H9 (cell line): ENCODE results near the gene OR2K2. TPM values are rescaled to one million over a fixed set of nuclear protein-coding genes. Genes with fewer than 3 reads are reported as not detected.
A peak's percentile ranks its signal among the peaks of the same experiment; 100 is the strongest.
"Not testable (repeated sequence)": the region's sequence is repeated elsewhere in the genome, so short reads cannot be mapped to it uniquely, and the experiment has no call there.

Source experiments
- DNase-seq: peaks from one replicate; pipeline ENCODE4 v3.0.0-alpha.2; 2017
- H2AFZ ChIP-seq: one replicate; pipeline ENCODE4 v1.6.1; 2013; ENCODE audit warnings: mild to moderate bottlenecking, low read length, control low read depth, moderate library complexity
- H2AK5ac ChIP-seq: 2 replicates; pipeline ENCODE4 v1.6.1; 2013; ENCODE audit warnings: low read length, control low read depth, mixed read lengths; ENCODE audit not compliant: insufficient read length
- H2BK120ac ChIP-seq: one replicate; pipeline ENCODE4 v1.6.1; 2013; ENCODE audit warnings: low read depth, mild to moderate bottlenecking, low read length, control low read depth, inconsistent platforms; ENCODE audit not compliant: poor library complexity, severe bottlenecking
- H2BK12ac ChIP-seq: 2 replicates; pipeline ENCODE4 v1.6.1; 2013; ENCODE audit warnings: low read length, control low read depth, mixed read lengths, low read depth; ENCODE audit not compliant: insufficient read length
- H2BK15ac ChIP-seq: 2 replicates; pipeline ENCODE4 v1.6.1; 2013; ENCODE audit warnings: low read depth, low read length, control low read depth
- H2BK20ac ChIP-seq: one replicate; pipeline ENCODE4 v1.6.1; 2013; ENCODE audit warnings: low read depth, mild to moderate bottlenecking, low read length, control low read depth, inconsistent platforms; ENCODE audit not compliant: poor library complexity, severe bottlenecking
- H2BK5ac ChIP-seq: 2 replicates; pipeline ENCODE4 v1.6.1; 2013; ENCODE audit warnings: low read length, control low read depth, mixed read lengths; ENCODE audit not compliant: insufficient read length
- H3K14ac ChIP-seq: 2 replicates; pipeline ENCODE4 v1.6.1; 2013; ENCODE audit warnings: low read length, control low read depth; ENCODE audit not compliant: insufficient read depth
- H3K18ac ChIP-seq: 2 replicates; pipeline ENCODE4 v1.6.1; 2013; ENCODE audit warnings: low read depth, mild to moderate bottlenecking, mixed read lengths, low read length, control low read depth; ENCODE audit not compliant: insufficient read length
- H3K23ac ChIP-seq: 2 replicates; pipeline ENCODE4 v1.6.1; 2013; ENCODE audit warnings: low read length, control low read depth, mixed read lengths, low read depth; ENCODE audit not compliant: insufficient read length
- H3K23me2 ChIP-seq: 2 replicates; pipeline ENCODE4 v1.6.1; 2013; ENCODE audit warnings: low read depth, mild to moderate bottlenecking, mixed read lengths, low read length, control low read depth; ENCODE audit not compliant: insufficient read length, poor library complexity, severe bottlenecking
- H3K27ac ChIP-seq: 2 replicates; pipeline ENCODE4 v1.5.1; 2013; ENCODE audit warnings: low read length, control low read depth, mixed read lengths, low read depth; ENCODE audit not compliant: insufficient read length
- H3K27me3 ChIP-seq: 2 replicates; pipeline ENCODE4 v1.6.1; 2013; ENCODE audit warnings: low read length, control low read depth, inconsistent platforms; ENCODE audit not compliant: insufficient read depth
- H3K4ac ChIP-seq: 2 replicates; pipeline ENCODE4 v1.6.1; 2013; ENCODE audit warnings: low read depth, mild to moderate bottlenecking, control low read depth, inconsistent platforms, low read length, moderate library complexity
- H3K4me1 ChIP-seq: 2 replicates; pipeline ENCODE4 v1.6.1; 2013; ENCODE audit warnings: low read length, control low read depth, inconsistent platforms; ENCODE audit not compliant: insufficient read depth
- H3K4me2 ChIP-seq: 2 replicates; pipeline ENCODE4 v1.6.1; 2013; ENCODE audit warnings: low read length, control low read depth, mixed read lengths; ENCODE audit not compliant: insufficient read length, insufficient read depth
- H3K56ac ChIP-seq: 2 replicates; pipeline ENCODE4 v1.6.1; 2013; ENCODE audit warnings: low read depth, mild to moderate bottlenecking, mixed read lengths, low read length, control low read depth; ENCODE audit not compliant: insufficient read length
- H3K79me1 ChIP-seq: 2 replicates; pipeline ENCODE4 v1.6.1; 2013; ENCODE audit warnings: low read depth, mild to moderate bottlenecking, moderate library complexity, low read length, control low read depth, inconsistent platforms; ENCODE audit not compliant: insufficient read depth, poor library complexity, severe bottlenecking
- H3K79me2 ChIP-seq: 2 replicates; pipeline ENCODE4 v1.6.1; 2013; ENCODE audit warnings: low read length, control low read depth, inconsistent platforms; ENCODE audit not compliant: insufficient read depth
- H3K9ac ChIP-seq: 2 replicates; pipeline ENCODE4 v1.6.1; 2013; ENCODE audit warnings: low read length, control low read depth, mixed read lengths; ENCODE audit not compliant: insufficient read length; ENCODE audit errors: extremely low read depth
- H3K9me3 ChIP-seq: one replicate; pipeline ENCODE4 v1.6.1; 2013; ENCODE audit warnings: low read depth, low read length, inconsistent platforms; ENCODE audit not compliant: control insufficient read depth
- H3T11ph ChIP-seq: one replicate; pipeline ENCODE4 v1.6.1; 2013; ENCODE audit warnings: mild to moderate bottlenecking, low read length, control low read depth, inconsistent platforms
- H4K20me1 ChIP-seq: one replicate; pipeline ENCODE4 v1.6.1; 2013; ENCODE audit not compliant: control insufficient read depth, insufficient read length, insufficient read depth
- H4K5ac ChIP-seq: 2 replicates; pipeline ENCODE4 v1.6.1; 2013; ENCODE audit warnings: low read depth, mild to moderate bottlenecking, mixed read lengths, low read length, control low read depth; ENCODE audit not compliant: insufficient read length
- H4K8ac ChIP-seq: replicated peaks from 2 replicates; pipeline ENCODE4 v1.6.1; 2013; ENCODE audit warnings: low read length, control low read depth, mixed read lengths, low read depth; ENCODE audit not compliant: insufficient read length
- H4K91ac ChIP-seq: 2 replicates; pipeline ENCODE4 v1.6.1; 2013; ENCODE audit warnings: low read depth, mild to moderate bottlenecking, moderate library complexity, mixed read lengths, low read length, control low read depth; ENCODE audit not compliant: insufficient read length
- H3K27ac Mint-ChIP-seq, 3 experiments: 2 replicates in 2 of 3; 3 replicates in 1 of 3; pipeline ENCODE4 v1.8.0; 2020 to 2021; ENCODE audit warnings: mixed read lengths in 3 of 3, mild to moderate bottlenecking in 1 of 3, moderate library complexity in 1 of 3
- H3K27me3 Mint-ChIP-seq: 2 replicates; pipeline ENCODE4 v1.8.0; 2021; ENCODE audit warnings: low read depth, mild to moderate bottlenecking, moderate library complexity, mixed read lengths
- H3K36me3 Mint-ChIP-seq, 3 experiments: 2 replicates in 2 of 3; 3 replicates in 1 of 3; pipeline ENCODE4 v1.8.0; 2020 to 2021; ENCODE audit warnings: low read depth in 3 of 3, mixed read lengths in 3 of 3; ENCODE audit not compliant: insufficient read depth in 1 of 3
- H3K4me1 Mint-ChIP-seq, 2 experiments: 2 replicates each; pipeline ENCODE4 v1.8.0; 2020; ENCODE audit warnings: mixed read lengths in 2 of 2
- H3K4me3 Mint-ChIP-seq, 2 experiments: 2 replicates in 1 of 2; 3 replicates in 1 of 2; pipeline ENCODE4 v1.8.0; 2020 to 2021; ENCODE audit warnings: mild to moderate bottlenecking in 2 of 2, mixed read lengths in 2 of 2, moderate library complexity in 1 of 2
- H3K9me3 Mint-ChIP-seq, 2 experiments: 2 replicates in 1 of 2; 3 replicates in 1 of 2; pipeline ENCODE4 v1.8.0; 2020; ENCODE audit warnings: mild to moderate bottlenecking in 2 of 2, mixed read lengths in 2 of 2, moderate library complexity in 1 of 2
- WGBS: extraction: QIAGEN DNeasy Blood & Tissue Kit; methylation state at CpG from one replicate; pipeline ENCODE4 v1.1.7; 2013; ENCODE audit warnings: missing lambda C conversion rate, low lambda C conversion rate, mixed read lengths; ENCODE audit not compliant: insufficient read length; ENCODE audit errors: extremely low coverage; 5-methylcytosine and 5-hydroxymethylcytosine counted together
- total RNA-seq: library from RNA; stranded (reverse); gene quantifications from 2 replicates; pipeline ENCODE4 v1.2.1, GENCODE V29; 2021
- TF ChIP-seq, protein P1 (sequence below): fragments of 200-600 bp; sonication (generic); conservative IDR thresholded peaks from 3 replicates; pipeline ENCODE4 v1.8.0; 2021; ENCODE audit warnings: antibody characterized with exemption, mild to moderate bottlenecking

OR2K2 gene
- total RNA-seq, 1 experiment from 2014 or later, result not detected

DNA sequence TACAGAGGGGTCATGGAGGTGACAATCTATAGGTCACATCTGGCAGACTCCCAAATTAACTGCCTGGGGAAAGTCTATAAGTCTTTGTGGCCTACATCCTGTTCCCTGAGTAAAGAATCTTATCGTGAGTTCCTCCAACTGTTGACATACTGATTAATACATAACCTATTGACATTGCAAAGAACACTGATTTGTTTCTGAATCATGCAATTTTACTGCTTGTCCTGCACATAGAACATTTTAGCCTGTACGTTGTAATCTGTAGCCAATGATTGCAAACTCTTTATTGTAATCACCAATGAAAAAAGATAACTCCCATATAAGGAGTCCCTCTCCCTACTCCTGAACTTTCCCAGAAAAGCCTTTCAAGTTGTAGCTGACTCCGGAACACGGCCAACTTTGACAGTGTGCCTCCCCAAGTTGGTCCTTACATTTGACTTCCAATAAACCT, 18.8 kb upstream of the OR2K2 start:
- Histone ChIP-seq H2AFZ (no peak overlapping the region), H3K14ac (no peak overlapping the region), H3K23ac (no peak overlapping the region), H3K9ac (no peak overlapping the region), H4K20me1 (no peaks in the 10 kb centered on the region), H3K4me1 (no peaks in the 10 kb centered on the region), H4K8ac (no peak overlapping the region), H3K4ac (no peak overlapping the region), H4K91ac (no peak overlapping the region), H3K56ac (no peak overlapping the region), H3K18ac (no peak overlapping the region), H2BK15ac (no peak overlapping the region), H3K4me2 (no peak overlapping the region), H3K27ac (no peak overlapping the region), H2BK120ac (no peak overlapping the region), H2BK5ac (no peak overlapping the region), H3K79me1 (no peaks in the 10 kb centered on the region), H3K9me3 (no peaks in the 10 kb centered on the region), H3K27me3 (no peaks in the 10 kb centered on the region), H3T11ph (no peak overlapping the region), H3K23me2 (no peaks in the 10 kb centered on the region), H2BK12ac (no peak overlapping the region), H3K79me2 (no peaks in the 10 kb centered on the region), H2AK5ac (no peak overlapping the region), H4K5ac (no peak overlapping the region), H2BK20ac (no peak overlapping the region)
- no peak overlapping the region for H3K4me3 Mint-ChIP-seq
- WGBS, result no CpG with 5 or more reads among the region's 4 CpGs
- H3K4me1 Mint-ChIP-seq, result no peaks in the 10 kb centered on the region
- H3K27me3 Mint-ChIP-seq, result no peaks in the 10 kb centered on the region; the same call in 1 of the 2 replicates
- H3K9me3 Mint-ChIP-seq, result no peaks in the 10 kb centered on the region
- H3K36me3 Mint-ChIP-seq, result no peaks in the 10 kb centered on the region
- TF ChIP-seq, protein P1, sequence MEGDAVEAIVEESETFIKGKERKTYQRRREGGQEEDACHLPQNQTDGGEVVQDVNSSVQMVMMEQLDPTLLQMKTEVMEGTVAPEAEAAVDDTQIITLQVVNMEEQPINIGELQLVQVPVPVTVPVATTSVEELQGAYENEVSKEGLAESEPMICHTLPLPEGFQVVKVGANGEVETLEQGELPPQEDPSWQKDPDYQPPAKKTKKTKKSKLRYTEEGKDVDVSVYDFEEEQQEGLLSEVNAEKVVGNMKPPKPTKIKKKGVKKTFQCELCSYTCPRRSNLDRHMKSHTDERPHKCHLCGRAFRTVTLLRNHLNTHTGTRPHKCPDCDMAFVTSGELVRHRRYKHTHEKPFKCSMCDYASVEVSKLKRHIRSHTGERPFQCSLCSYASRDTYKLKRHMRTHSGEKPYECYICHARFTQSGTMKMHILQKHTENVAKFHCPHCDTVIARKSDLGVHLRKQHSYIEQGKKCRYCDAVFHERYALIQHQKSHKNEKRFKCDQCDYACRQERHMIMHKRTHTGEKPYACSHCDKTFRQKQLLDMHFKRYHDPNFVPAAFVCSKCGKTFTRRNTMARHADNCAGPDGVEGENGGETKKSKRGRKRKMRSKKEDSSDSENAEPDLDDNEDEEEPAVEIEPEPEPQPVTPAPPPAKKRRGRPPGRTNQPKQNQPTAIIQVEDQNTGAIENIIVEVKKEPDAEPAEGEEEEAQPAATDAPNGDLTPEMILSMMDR, result no peak
- peak overlapping the region in 1 of 3 experiments; percentile 28; a peak in 1 of 7 replicates for H3K27ac Mint-ChIP-seq
- no peak for DNase-seq

DNA sequence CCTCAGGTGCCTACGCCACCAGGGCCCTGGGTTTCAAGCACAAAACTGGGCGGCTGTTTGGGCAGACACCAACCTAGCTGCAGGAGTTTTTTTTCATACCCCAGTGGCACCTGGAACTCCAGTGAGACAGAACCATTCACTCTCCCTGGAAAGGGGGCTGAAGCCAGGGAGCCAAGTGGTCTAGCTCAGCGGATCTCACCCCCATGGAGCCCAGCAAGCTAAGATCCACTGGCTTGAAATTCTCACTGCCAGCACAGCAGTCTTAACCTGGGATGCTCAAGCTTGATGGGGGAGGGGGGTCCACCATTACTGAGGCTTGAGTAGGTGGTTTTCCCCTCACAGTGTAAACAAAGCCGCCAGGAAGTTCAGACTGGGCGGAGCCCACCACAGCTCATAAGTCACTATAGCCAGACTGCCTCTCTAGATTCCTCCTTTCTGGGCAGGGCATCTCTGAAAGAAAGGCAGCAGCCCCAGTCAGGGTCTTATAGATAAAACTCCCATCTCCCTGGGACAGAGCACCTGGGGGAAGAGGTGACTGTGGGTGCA, 4.4 kb upstream of the OR2K2 start:
- WGBS, result no CpG with 5 or more reads among the region's 5 CpGs
- H3K27me3 Mint-ChIP-seq, result not testable (repeated sequence)

More for the DNA sequence above, 4.4 kb upstream of the OR2K2 start:
- H3K23me2 ChIP-seq, H3K27me3 ChIP-seq, H3K27ac ChIP-seq, H3K9me3 ChIP-seq, H2BK12ac ChIP-seq, H3K4ac ChIP-seq, H2AFZ ChIP-seq, H4K8ac ChIP-seq, H2AK5ac ChIP-seq, H3K9ac ChIP-seq, H4K20me1 ChIP-seq, H2BK20ac ChIP-seq, H3K56ac ChIP-seq, H3K79me2 ChIP-seq, H3K36me3 Mint-ChIP-seq, H3K9me3 Mint-ChIP-seq, H2BK120ac ChIP-seq, H3K18ac ChIP-seq, H2BK5ac ChIP-seq, H3K4me2 ChIP-seq, H4K91ac ChIP-seq, H3K4me1 Mint-ChIP-seq, H3K27ac Mint-ChIP-seq, H2BK15ac ChIP-seq, H4K5ac ChIP-seq, DNase-seq, H3K4me1 ChIP-seq, H3T11ph ChIP-seq, H3K79me1 ChIP-seq, H3K4me3 Mint-ChIP-seq, H3K23ac ChIP-seq, H3K14ac ChIP-seq: not testable (repeated sequence)
